Activated CD8-positive, alpha-beta T cell treated with anti-CD3 and anti-CD28 coated beads, Interleukin-2, amount 10 ng/mL, durations not matched to agents 7 days and 5 days (primary cell): Measurements from ENCODE around the gene PLA2G4E. TPM values are rescaled to one million over a fixed set of nuclear protein-coding genes. Genes with fewer than 3 reads are reported as not detected.

Experiments
- total RNA-seq, 2 experiments: library from RNA; stranded (reverse); gene quantifications; one replicate each; pipeline ENCODE4 v1.2.3, GENCODE V29; 2021

The PLA2G4E gene
- total RNA-seq, 2 experiments from 2014 or later, result not detected

Other genes starting within 250 kb of the PLA2G4E start
- gene MAPKBP1, start 246.6 kb downstream of the PLA2G4E start, total RNA-seq, result 10 to 100 TPM; 30.4 to 30.9 TPM
- 10 to 100 TPM; 19.5 to 22.8 TPM for gene JMJD7, start 192.9 kb downstream of the PLA2G4E start, total RNA-seq
- gene PLA2G4B, start 182.2 kb downstream of the PLA2G4E start, total RNA-seq, result 10 to 100 TPM in 1 of 2 experiments, 1 to 10 TPM in 1; 8.9 to 13.1 TPM
- under 1 TPM; 0.16 to 0.21 TPM for gene SPTBN5, start 127.0 kb downstream of the PLA2G4E start, total RNA-seq
- 1 to 10 TPM; 6.9 to 8.0 TPM for gene EHD4, start 48.5 kb downstream of the PLA2G4E start, total RNA-seq
- gene PLA2G4D, start 73.5 kb upstream of the PLA2G4E start, total RNA-seq, result not detected
- not detected for gene PLA2G4F, start 135.6 kb upstream of the PLA2G4E start, total RNA-seq
- gene VPS39, start 187.3 kb upstream of the PLA2G4E start, total RNA-seq, result 10 to 100 TPM; 61.0 to 65.7 TPM